GM19099 (cell line): ENCODE measurements around the gene SLC13A2.

Experiments used
- POLR2A ChIP-seq: IDR thresholded peaks from 3 replicates; pipeline ENCODE4 v1.6.1; 2011; ENCODE audit warnings: low read depth; ENCODE audit not compliant: insufficient read length; ENCODE audit errors: extremely low read depth

SLC13A2 gene

GRCh38 chr17:28487881-28488532 is 14.6 kb downstream of the SLC13A2 start:
- TF ChIP-seq POLR2A, result no peak

- TF ChIP-seq POLR2A, result no peak
Measured at GRCh38 chr17:28488533-28489276, 15.3 kb downstream of the SLC13A2 start.

DNA sequence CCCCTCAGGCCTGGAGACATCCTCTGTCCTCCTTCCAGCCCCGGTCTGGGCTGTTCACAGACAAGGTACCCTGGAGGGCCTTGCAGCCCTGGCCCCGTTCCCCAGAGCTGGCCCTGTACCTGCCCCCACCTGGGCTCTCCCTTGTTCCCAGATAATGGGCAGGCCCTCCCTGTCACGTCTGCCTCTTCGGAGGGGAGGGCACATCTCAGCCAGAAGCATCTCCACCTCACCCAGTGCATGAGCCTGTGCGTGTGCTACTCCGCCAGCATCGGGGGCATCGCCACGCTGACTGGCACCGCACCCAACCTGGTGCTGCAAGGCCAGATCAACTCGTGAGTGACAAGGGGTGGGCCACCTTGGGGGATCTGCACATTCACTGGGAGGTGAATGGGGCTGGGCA is 17.8 kb downstream of the SLC13A2 start:
- TF ChIP-seq POLR2A, result no peak

DNA sequence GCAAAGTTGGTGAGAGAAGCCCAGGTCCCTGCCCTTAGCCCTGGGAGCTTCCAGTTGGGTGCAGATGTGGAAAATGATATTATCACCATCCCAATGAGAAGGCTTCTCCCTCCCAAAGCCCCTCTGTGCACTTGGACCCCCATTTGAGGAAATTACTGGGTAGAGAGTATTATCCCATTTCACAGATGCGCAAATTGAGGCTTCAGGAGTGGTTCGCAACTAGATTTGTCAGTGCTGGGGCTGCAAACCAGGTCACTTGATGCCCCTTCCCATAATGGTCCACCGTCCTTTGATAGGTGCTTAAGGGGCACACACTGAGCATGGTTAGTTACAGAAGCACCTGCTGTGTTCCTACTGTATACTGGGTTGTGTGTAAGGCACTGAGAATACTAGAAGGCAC is 18.4 kb downstream of the SLC13A2 start:
- TF ChIP-seq POLR2A, result no peak

DNA sequence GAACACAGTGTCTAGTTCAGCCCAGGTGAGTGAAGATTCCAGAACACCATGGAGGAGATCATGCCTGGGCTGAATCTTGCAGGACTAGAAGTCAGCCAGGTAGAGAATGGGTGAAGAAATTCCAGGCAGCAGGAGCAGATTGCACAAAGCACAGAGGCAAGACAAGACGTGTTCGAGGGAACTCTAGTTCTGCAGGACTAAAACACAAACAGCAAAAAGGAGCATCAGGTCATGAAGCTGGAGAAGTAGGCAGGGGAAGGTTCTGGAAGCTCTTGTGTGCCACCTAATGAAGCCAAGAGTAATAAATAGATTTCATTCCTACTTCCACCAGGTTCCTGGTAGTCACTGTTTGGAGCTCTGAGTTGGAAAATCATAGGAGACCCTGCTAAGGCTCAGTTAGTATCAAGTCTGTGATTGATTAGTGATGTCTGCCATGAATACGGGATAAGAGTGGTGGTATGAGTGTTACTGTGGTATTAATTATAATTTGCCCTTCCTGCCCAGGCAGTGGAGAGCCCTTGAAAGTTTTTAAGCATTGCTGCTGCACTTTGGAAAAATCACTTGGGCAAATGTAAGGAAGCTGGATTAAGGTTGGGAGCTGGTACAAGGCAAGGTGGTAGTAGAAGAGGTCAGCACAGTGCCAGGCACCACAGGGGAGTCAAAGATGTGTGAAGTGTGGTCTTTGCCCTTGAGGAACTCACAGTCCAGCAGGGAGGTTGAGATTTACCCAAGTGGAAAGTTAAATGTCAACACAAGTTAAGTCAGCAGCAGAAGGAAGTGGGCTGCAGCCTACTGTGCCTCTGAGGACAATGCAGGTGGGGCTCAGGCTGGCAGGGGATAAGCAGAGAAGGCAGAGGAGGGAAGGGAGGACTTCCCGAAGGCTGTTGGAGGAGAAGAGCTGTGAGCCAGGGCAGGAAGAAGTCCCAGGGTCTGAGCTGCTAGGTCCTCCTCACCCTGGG is 19.2 kb downstream of the SLC13A2 start:
- TF ChIP-seq POLR2A, result no peak

DNA sequence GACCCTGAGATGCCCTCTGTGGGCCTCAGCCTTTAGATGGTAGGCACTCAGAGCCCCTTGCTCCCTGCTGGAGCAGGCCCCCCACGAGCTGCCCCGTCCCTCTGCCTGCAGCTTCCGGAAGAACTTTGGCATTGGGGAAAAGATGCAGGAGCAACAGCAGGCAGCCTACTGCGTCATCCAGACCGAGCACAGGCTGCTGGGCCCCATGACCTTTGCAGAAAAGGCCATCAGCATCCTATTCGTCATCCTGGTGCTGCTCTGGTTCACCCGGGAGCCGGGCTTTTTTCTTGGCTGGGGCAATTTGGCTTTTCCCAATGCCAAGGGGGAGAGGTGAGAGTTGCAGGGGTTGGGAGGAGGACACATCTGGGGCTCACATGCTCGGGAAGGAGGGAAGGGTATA is 20.0 kb downstream of the SLC13A2 start:
- no peak for TF ChIP-seq POLR2A

GRCh38 chr17:28494445-28495188 is 21.2 kb downstream of the SLC13A2 start:
- no peak for TF ChIP-seq POLR2A

- TF ChIP-seq POLR2A, result no peak
Measured at GRCh38 chr17:28495635-28496034, 22.2 kb downstream of the SLC13A2 start.

GRCh38 chr17:28497931-28498330 is 24.5 kb downstream of the SLC13A2 start:
- no peak for TF ChIP-seq POLR2A

DNA sequence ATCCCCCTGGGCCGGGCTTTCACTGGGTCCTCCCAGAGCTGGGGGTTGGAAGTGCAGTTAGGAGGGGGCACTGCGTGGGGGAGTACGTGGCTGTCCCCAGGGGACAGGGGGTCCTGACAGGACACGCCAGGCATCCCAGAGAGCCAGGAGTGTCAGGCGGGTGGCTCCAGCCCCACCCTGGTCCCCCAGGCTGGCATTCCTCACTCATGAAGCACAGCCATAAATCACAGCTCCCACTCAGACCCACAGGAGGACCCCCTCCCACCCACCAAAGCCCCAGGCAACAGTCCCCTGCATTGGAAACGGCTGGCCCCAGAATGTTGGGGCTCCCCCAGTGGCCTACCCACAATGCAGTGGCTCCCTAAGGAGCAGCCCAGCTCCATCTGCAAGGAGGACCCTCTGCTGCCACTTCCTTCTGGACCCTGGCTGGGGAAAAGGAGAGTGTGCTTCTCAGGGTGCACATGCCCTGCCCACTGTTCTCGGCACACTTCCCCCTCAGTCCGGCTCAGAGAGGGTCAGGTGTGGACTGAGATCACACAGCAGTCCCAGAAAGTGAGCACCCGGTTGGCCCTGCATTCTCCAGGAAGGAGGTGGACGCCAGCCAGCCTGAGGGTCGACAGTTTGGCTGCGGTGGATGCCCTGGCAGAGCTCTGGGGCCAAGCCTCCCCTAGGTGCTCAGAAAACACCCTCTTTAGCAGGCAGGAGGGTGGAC is 25.4 kb downstream of the SLC13A2 start:
- no peak for TF ChIP-seq POLR2A

- TF ChIP-seq POLR2A, result no peak
Measured at GRCh38 chr17:28499364-28499664, 25.9 kb downstream of the SLC13A2 start.

DNA sequence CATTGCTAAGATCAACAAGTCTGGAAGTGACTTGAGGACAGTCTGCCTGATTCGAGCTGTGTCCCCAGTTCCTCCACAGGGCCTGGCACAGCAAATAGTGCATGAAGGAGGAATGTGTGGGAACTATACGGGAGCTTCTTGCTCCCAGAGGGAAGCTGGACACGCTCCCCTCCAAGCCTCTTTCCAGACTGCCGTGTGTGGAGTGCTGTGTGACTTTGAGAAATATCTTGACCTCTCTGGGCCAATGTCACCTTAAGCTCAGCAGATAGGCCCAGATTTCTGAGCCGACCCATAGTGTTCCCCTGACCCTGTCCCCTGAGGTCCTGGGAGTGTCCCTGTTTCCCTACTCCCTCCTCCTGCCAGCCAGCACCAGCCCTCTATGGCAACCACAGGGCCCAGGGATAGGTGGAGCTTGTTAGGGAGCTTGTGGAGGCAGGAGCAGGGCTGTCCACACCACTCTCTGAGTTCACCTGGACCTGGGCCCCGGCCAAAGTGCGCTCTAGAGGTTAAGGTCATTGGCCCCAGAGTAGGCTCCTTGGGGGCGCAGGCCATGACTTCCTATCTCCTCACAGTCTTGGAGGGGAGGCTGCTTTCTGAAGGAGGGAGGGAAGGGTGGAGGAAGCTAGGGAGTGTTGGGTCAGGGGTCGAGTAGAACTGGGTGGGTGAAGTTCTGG is 26.4 kb downstream of the SLC13A2 start:
- no peak for TF ChIP-seq POLR2A

- TF ChIP-seq POLR2A, result peak; percentile 58
Measured at GRCh38 chr17:28500712-28501379, 27.4 kb downstream of the SLC13A2 start.
